ENCODE results near the gene CCNJ. TPM values are rescaled to one million over a fixed set of nuclear protein-coding genes. Genes with fewer than 3 reads are reported as not detected.

CCNJ gene
- polyA plus RNA-seq, 1 of the 3 experiments (the other 2 are of a cell fraction) = 4.3 TPM

DNA sequence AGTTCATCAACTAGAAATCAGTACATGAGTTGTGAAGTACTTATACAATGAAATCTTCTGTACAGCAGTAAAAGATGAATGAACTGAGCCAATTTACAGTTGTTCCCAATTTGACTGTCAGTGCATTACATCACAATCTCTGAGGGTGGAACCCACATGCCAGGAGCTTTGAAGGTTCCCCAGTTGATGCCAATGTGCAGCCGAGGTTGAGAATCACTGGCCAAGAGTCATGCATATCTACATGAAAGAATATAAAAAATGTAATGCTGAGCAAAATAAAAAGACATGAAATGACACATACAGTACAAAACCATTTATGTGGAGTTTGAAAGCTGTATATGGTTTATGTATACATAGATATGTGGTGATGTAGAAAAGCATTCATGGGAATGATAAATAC, 22.1 kb upstream of the CCNJ start:
- no peaks in the 10 kb centered on the region for H4K20me1 ChIP-seq (ENCODE audit: insufficient read depth)
- H3K79me2 ChIP-seq (ENCODE audit: insufficient read depth) = no peaks in the 10 kb centered on the region
- no peaks in the 10 kb centered on the region for H3K4me1 ChIP-seq (ENCODE audit: control insufficient read depth in 1 of 2, insufficient read depth in 2 of 2, low read depth in 1 of 2, low read length in 1 of 2)
- H3K27ac ChIP-seq (ENCODE audit: low read depth in 2 of 2, low read length in 1 of 2) = no peak overlapping the region
- no peak for TF ChIP-seq MEF2A (IDR thresholded peaks at IDR 0.05; ENCODE audit: borderline replicate concordance, low read depth)
- no peak for TF ChIP-seq POLR2AphosphoS5 (IDR thresholded peaks at IDR 0.05; ENCODE audit: low read depth, low read length)
- no peak for TF ChIP-seq NRF1 (IDR thresholded peaks at IDR 0.05; ENCODE audit: low read depth, low read length)
- no peak for TF ChIP-seq FOXM1 (IDR thresholded peaks at IDR 0.05; ENCODE audit: low read depth)
- no peak for TF ChIP-seq EP300 (IDR thresholded peaks at IDR 0.05; ENCODE audit: borderline replicate concordance in 1 of 2, low read depth in 1 of 2, low read length in 1 of 2)
- no peak for TF ChIP-seq RXRA (IDR thresholded peaks at IDR 0.05; ENCODE audit: borderline replicate concordance, low read depth)
- TF ChIP-seq, protein P1, sequence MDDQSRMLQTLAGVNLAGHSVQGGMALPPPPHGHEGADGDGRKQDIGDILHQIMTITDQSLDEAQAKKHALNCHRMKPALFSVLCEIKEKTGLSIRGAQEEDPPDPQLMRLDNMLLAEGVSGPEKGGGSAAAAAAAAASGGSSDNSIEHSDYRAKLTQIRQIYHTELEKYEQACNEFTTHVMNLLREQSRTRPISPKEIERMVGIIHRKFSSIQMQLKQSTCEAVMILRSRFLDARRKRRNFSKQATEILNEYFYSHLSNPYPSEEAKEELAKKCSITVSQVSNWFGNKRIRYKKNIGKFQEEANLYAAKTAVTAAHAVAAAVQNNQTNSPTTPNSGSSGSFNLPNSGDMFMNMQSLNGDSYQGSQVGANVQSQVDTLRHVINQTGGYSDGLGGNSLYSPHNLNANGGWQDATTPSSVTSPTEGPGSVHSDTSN (IDR thresholded peaks at IDR 0.05) = no peak
- no peak for TF ChIP-seq FOSL2 (IDR thresholded peaks at IDR 0.05; ENCODE audit: borderline replicate concordance, low read depth)
- no peak for TF ChIP-seq JUND (IDR thresholded peaks at IDR 0.05)
- TF ChIP-seq NFIC (IDR thresholded peaks at IDR 0.05; ENCODE audit: borderline replicate concordance) = no peak
- TF ChIP-seq RFX5 (IDR thresholded peaks at IDR 0.05; ENCODE audit: low read length) = no peak
- no peak for TF ChIP-seq SIN3A (IDR thresholded peaks at IDR 0.05; ENCODE audit: borderline replicate concordance, low read depth, low read length)
- TF ChIP-seq FOXJ3 (CRISPR knock-in tag; IDR thresholded peaks at IDR 0.05) = no peak
- TF ChIP-seq CHD2 (IDR thresholded peaks at IDR 0.05; ENCODE audit: low read length, partially characterized antibody) = no peak
- POLR2A ChIA-PET = no interaction called here
- 56% methylated on average over 1 of the region's 1 CpG for WGBS (ENCODE audit: low lambda C conversion rate)
- H3K4me2 ChIP-seq = no peak overlapping the region
- no peaks in the 10 kb centered on the region for H3K9me2 ChIP-seq
- H2AFZ ChIP-seq (ENCODE audit: low read depth) = no peak overlapping the region
- H3K9me3 ChIP-seq = no peaks in the 10 kb centered on the region
- H3K9ac ChIP-seq = no peak overlapping the region
- no peaks in the 10 kb centered on the region for H3K27me3 ChIP-seq (ENCODE audit: insufficient read depth)
- no peaks in the 10 kb centered on the region for H3F3A ChIP-seq (replicated peaks; ENCODE audit: insufficient read depth)
- no peak overlapping the region for H3K4me3 ChIP-seq (ENCODE audit: low read depth in 2 of 2, low read length in 1 of 2)
- no peaks in the 10 kb centered on the region for H3K36me3 ChIP-seq (replicated peaks in 1 of 2; ENCODE audit: control insufficient read depth in 1 of 2, insufficient read depth in 2 of 2, low read length in 1 of 2)
- no peak for DNase-seq
- CTCF ChIA-PET = interaction anchor here (1.3 to 1.5 kb wide), 2 partner anchors 208 to 318 kb away, joined by 3 to 5 read pairs; no protein-coding TSS in a partner anchor

DNA sequence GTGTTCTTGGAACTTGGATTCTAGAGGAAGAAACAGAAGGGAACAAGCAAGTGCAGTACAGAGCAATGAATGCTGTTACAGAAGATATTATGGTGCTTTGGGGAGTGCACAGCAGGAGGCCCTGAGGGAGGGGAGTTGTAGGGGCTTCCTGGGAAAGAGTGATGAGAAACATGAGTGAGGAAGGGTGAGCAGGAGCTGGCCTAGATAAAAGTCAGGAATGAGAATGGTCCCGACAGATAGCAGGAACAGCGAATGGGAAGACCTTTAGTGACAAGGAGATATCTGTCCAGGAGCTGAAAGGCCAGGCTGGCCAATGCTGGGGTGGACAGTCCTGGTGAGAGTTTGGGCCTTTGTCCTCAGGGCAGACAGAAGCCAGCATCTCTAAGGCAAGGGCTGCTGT, 20.6 kb upstream of the CCNJ start:
- CTCF ChIA-PET = no interaction called here
- no peak for DNase-seq
- H3K9me3 ChIP-seq = no peaks in the 10 kb centered on the region

More for the DNA sequence above, 20.6 kb upstream of the CCNJ start:
- H2AFZ ChIP-seq (ENCODE audit: low read depth) = no peak overlapping the region
- no peaks in the 10 kb centered on the region for H3K9me2 ChIP-seq
- TF ChIP-seq, protein P2, sequence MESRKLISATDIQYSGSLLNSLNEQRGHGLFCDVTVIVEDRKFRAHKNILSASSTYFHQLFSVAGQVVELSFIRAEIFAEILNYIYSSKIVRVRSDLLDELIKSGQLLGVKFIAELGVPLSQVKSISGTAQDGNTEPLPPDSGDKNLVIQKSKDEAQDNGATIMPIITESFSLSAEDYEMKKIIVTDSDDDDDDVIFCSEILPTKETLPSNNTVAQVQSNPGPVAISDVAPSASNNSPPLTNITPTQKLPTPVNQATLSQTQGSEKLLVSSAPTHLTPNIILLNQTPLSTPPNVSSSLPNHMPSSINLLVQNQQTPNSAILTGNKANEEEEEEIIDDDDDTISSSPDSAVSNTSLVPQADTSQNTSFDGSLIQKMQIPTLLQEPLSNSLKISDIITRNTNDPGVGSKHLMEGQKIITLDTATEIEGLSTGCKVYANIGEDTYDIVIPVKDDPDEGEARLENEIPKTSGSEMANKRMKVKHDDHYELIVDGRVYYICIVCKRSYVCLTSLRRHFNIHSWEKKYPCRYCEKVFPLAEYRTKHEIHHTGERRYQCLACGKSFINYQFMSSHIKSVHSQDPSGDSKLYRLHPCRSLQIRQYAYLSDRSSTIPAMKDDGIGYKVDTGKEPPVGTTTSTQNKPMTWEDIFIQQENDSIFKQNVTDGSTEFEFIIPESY (IDR thresholded peaks at IDR 0.05; ENCODE audit: borderline replicate concordance, low read depth) = no peak
- TF ChIP-seq SIN3A (IDR thresholded peaks at IDR 0.05; ENCODE audit: borderline replicate concordance, low read depth, low read length) (no peak), MXI1 (IDR thresholded peaks at IDR 0.05; ENCODE audit: low read depth, low read length) (no peak), TAF1 (IDR thresholded peaks at IDR 0.05; ENCODE audit: borderline replicate concordance, low read depth, low read length) (no peak), YY1 (IDR thresholded peaks at IDR 0.05; ENCODE audit: low read depth) (no peak), MEF2A (IDR thresholded peaks at IDR 0.05; ENCODE audit: borderline replicate concordance, low read depth) (no peak), FOSL2 (IDR thresholded peaks at IDR 0.05; ENCODE audit: borderline replicate concordance, low read depth) (no peak), ELF1 (IDR thresholded peaks at IDR 0.05) (no peak), RCOR1 (IDR thresholded peaks at IDR 0.05; ENCODE audit: low read length) (no peak), FOXJ3 (CRISPR knock-in tag; IDR thresholded peaks at IDR 0.05) (no peak), NRF1 (IDR thresholded peaks at IDR 0.05; ENCODE audit: low read depth, low read length) (no peak)
- TF ChIP-seq, protein P3, sequence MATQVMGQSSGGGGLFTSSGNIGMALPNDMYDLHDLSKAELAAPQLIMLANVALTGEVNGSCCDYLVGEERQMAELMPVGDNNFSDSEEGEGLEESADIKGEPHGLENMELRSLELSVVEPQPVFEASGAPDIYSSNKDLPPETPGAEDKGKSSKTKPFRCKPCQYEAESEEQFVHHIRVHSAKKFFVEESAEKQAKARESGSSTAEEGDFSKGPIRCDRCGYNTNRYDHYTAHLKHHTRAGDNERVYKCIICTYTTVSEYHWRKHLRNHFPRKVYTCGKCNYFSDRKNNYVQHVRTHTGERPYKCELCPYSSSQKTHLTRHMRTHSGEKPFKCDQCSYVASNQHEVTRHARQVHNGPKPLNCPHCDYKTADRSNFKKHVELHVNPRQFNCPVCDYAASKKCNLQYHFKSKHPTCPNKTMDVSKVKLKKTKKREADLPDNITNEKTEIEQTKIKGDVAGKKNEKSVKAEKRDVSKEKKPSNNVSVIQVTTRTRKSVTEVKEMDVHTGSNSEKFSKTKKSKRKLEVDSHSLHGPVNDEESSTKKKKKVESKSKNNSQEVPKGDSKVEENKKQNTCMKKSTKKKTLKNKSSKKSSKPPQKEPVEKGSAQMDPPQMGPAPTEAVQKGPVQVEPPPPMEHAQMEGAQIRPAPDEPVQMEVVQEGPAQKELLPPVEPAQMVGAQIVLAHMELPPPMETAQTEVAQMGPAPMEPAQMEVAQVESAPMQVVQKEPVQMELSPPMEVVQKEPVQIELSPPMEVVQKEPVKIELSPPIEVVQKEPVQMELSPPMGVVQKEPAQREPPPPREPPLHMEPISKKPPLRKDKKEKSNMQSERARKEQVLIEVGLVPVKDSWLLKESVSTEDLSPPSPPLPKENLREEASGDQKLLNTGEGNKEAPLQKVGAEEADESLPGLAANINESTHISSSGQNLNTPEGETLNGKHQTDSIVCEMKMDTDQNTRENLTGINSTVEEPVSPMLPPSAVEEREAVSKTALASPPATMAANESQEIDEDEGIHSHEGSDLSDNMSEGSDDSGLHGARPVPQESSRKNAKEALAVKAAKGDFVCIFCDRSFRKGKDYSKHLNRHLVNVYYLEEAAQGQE (IDR thresholded peaks at IDR 0.05; ENCODE audit: low read depth, low read length) = no peak
- H3K4me3 ChIP-seq (ENCODE audit: low read depth in 2 of 2, low read length in 1 of 2) = no peak overlapping the region
- no peaks in the 10 kb centered on the region for H3F3A ChIP-seq (replicated peaks; ENCODE audit: insufficient read depth)
- H3K36me3 ChIP-seq (replicated peaks in 1 of 2; ENCODE audit: control insufficient read depth in 1 of 2, insufficient read depth in 2 of 2, low read length in 1 of 2) = no peaks in the 10 kb centered on the region
- H3K4me1 ChIP-seq (ENCODE audit: control insufficient read depth in 1 of 2, insufficient read depth in 2 of 2, low read depth in 1 of 2, low read length in 1 of 2) = no peaks in the 10 kb centered on the region
- WGBS (ENCODE audit: low lambda C conversion rate) = 79% methylated on average over 2 of the region's 2 CpGs
- POLR2A ChIA-PET = interaction anchor here (1.4 kb wide), 1 partner anchor 67 kb away, joined by 3 read pairs; no protein-coding TSS in a partner anchor
- H3K79me2 ChIP-seq (ENCODE audit: insufficient read depth) = no peaks in the 10 kb centered on the region
- no peak overlapping the region for H3K4me2 ChIP-seq
- no peaks in the 10 kb centered on the region for H4K20me1 ChIP-seq (ENCODE audit: insufficient read depth)
- no peak overlapping the region for H3K9ac ChIP-seq
- no peak overlapping the region for H3K27ac ChIP-seq (ENCODE audit: low read depth in 2 of 2, low read length in 1 of 2)
- no peaks in the 10 kb centered on the region for H3K27me3 ChIP-seq (ENCODE audit: insufficient read depth)

Data from SK-N-SH (cell line).